Measurements from ENCODE around the gene AQP4. TPM values are rescaled to one million over a fixed set of nuclear protein-coding genes. Genes with fewer than 3 reads are reported as not detected.

The AQP4 gene
- total and polyA plus RNA-seq, 2 of the 13 experiments (the other 11 are each of a cell fraction or from before 2014, with no cell fraction given), result 0.20 to 0.62 TPM

DNA sequence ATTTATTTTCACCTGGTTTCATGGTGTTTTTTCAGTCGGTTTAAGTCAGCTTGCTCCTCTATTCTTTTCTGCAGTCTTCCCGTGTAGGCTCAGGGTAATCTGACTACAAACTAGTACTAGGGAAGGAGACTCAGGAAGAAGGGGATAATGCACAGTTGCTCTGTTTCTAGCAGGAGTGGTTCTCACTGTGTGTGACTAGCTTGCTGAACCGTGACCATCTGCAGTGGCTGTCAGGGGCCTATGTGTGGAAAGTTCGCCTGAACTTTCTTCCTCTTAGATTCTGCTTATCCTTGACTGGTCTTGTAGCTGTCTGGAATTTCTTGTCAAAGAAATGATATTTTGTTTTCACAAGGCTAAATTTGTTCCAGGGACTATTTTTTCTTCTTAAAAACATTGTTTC, 46.3 kb upstream of the AQP4 start:
- intact Hi-C loops (cut with micrococcal nuclease; ENCODE audit: unreplicated experiment), result loop anchor here (10.0 kb wide), 1 partner anchor 63 kb away; no protein-coding TSS in a partner anchor
- FAIRE-seq (no peak), DNase-seq (ENCODE audit: low spot score) (no peak), ATAC-seq (no peak)
- Histone ChIP-seq H3K27ac (ENCODE audit: extremely low read length, insufficient read depth, low read length) (no peak overlapping the region), H3K27me3 (ENCODE audit: control insufficient read depth in 1 of 2, insufficient read depth in 2 of 2, low read length in 2 of 2) (no peaks in the 10 kb centered on the region), H2AFZ (ENCODE audit: low read length) (no peak overlapping the region), H3K9ac (ENCODE audit: insufficient read depth, low read depth, low read length) (no peak overlapping the region), H3K4me1 (ENCODE audit: insufficient read depth, low read length) (no peaks in the 10 kb centered on the region; the same call in 1 of the 2 replicates), H3K4me2 (ENCODE audit: low read depth, low read length) (no peak overlapping the region), H3K9me3 (ENCODE audit: low read length) (no peaks in the 10 kb centered on the region), H4K20me1 (ENCODE audit: insufficient read depth, low read length) (no peaks in the 10 kb centered on the region), H3K36me3 (replicated peaks in 1 of 2; ENCODE audit: control insufficient read depth in 1 of 2, insufficient read depth in 2 of 2, low read length in 2 of 2) (no peaks in the 10 kb centered on the region; a peak in 1 of 5 replicates), H3K79me2 (ENCODE audit: insufficient read depth, low read length) (no peaks in the 10 kb centered on the region), H3K4me3 (replicated peaks in 1 of 3; ENCODE audit: insufficient read depth in 1 of 3, low read depth in 2 of 3, low read length in 3 of 3) (no peak overlapping the region)
- in situ Hi-C loops (cut with HindIII; ENCODE audit: extremely low pct_ligation_motif_present, low pct_unique_long_range_greater_than_20kb), result no loop called here
- WGBS (ENCODE audit: low lambda C conversion rate), result 58% methylated on average over 4 of the region's 4 CpGs
- ChIA-PET POLR2A (no interaction called here), CTCF (ENCODE audit: low intra/inter-chr PET ratio, low total read pairs) (no interaction called here)
- TF ChIP-seq MAZ (IDR thresholded peaks at IDR 0.05; ENCODE audit: borderline replicate concordance, low read depth, low read length) (no peak), MAZ (CRISPR knock-in tag; IDR thresholded peaks at IDR 0.05; ENCODE audit: low read depth) (no peak), JDP2 (CRISPR knock-in tag; IDR thresholded peaks at IDR 0.05; ENCODE audit: borderline replicate concordance) (no peak), STAT5B (CRISPR knock-in tag; IDR thresholded peaks at IDR 0.05) (no peak)
- TF ChIP-seq, protein P1, sequence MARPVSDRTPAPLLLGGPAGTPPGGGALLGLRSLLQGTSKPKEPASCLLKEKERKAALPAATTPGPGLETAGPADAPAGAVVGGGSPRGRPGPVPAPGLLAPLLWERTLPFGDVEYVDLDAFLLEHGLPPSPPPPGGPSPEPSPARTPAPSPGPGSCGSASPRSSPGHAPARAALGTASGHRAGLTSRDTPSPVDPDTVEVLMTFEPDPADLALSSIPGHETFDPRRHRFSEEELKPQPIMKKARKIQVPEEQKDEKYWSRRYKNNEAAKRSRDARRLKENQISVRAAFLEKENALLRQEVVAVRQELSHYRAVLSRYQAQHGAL (CRISPR knock-in tag; IDR thresholded peaks at IDR 0.05; ENCODE audit: not compliant biosample characterization), result no peak
- TF ChIP-seq, protein P2, sequence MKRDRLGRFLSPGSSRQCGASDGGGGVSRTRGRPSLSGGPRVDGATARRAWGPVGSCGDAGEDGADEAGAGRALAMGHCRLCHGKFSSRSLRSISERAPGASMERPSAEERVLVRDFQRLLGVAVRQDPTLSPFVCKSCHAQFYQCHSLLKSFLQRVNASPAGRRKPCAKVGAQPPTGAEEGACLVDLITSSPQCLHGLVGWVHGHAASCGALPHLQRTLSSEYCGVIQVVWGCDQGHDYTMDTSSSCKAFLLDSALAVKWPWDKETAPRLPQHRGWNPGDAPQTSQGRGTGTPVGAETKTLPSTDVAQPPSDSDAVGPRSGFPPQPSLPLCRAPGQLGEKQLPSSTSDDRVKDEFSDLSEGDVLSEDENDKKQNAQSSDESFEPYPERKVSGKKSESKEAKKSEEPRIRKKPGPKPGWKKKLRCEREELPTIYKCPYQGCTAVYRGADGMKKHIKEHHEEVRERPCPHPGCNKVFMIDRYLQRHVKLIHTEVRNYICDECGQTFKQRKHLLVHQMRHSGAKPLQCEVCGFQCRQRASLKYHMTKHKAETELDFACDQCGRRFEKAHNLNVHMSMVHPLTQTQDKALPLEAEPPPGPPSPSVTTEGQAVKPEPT (CRISPR knock-in tag; IDR thresholded peaks at IDR 0.05; ENCODE audit: low read depth), result no peak
- TF ChIP-seq, protein P3, sequence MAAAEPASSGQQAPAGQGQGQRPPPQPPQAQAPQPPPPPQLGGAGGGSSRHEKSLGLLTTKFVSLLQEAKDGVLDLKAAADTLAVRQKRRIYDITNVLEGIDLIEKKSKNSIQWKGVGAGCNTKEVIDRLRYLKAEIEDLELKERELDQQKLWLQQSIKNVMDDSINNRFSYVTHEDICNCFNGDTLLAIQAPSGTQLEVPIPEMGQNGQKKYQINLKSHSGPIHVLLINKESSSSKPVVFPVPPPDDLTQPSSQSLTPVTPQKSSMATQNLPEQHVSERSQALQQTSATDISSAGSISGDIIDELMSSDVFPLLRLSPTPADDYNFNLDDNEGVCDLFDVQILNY (CRISPR knock-in tag; conservative IDR thresholded peaks at IDR 0.05), result no peak
- no TSS peak for BruUV-seq (replicated peaks)

Data from HepG2 (cell line).